HG02852 (cell line): Measurements from ENCODE around the gene AMOTL1.
"Not testable (repeated sequence)": the region's sequence is repeated elsewhere in the genome, so short reads cannot be mapped to it uniquely, and the experiment has no call there.

Experiments
- ATAC-seq: cut with Tn5 transposase; IDR thresholded peaks from one replicate; pipeline ENCODE4 v1.9.1; 2021; ENCODE audit warnings: mild to moderate bottlenecking, moderate library complexity; ENCODE audit not compliant: unreplicated experiment

AMOTL1 gene

GRCh38 chr11:94913718-94914394 lies 145.7 kb downstream of the AMOTL1 start:
- not testable (repeated sequence) for ATAC-seq

DNA sequence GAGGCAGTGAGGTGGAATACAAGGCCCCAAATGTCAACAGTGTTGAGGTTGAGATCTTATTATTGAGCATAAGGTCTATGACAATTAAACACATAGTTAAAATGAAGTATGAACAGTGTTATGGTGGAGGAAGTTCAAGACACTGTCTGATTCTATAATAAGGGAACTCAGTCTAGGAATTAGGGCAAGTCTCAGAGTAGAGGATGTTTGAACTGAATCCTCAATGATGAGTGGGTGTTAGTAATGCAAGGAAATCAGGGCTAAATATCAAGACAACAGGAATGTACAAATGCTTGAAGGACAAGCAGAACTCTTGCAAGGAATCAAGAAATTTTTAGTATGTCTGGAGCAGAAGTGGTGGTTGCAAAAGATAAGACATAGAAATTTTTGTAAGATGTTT lies 152.2 kb downstream of the AMOTL1 start:
- no peak for ATAC-seq

DNA sequence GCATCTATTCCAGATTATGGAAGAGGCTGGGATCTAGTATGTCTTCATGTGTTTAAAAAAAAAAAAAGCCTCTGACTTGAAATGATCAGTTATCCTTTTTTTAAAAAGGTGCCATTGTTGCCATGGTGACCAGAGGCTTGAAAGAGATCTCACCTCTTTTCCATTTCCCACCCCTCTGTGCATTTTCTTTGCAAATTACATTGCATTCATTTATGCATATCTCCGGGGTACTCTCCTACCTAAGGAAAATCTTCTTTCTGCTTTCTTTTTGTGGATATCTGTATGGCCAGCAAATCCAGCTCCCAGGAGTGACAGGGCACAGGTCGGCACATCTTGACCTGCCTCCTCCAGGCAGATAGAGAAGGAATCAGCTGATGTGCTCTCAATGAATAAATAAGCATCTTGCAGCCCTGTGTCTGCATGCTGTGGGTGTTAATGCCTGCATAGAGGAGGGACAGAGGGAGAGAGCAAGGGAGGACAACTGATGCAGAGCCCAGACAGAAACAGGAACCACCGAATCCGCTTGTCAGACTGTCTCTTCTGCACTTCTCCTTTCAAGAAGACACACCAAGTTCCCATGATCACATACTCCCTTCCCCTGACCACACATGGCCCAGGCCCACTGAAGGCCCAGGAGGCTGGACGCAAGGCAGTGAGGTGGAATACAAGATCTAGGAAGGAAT lies 154.3 kb downstream of the AMOTL1 start:
- ATAC-seq: no peak

DNA sequence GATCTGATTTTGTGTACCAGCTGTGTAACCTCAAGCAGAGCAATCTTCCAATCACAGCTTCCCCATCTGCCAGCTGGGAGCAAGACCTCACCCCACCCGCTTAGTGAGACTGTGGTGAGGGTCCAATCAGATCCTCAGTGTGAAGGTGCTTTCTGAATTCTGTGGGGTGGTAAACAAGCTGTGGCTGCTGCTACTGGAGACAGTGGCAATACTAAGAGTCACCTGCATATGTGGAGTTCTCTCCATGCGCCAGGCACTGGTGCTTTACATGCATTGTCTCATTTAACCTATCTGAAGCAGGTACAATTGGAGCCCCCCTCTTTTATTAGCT lies 154.8 kb downstream of the AMOTL1 start:
- ATAC-seq: no peak

GRCh38 chr11:94924171-94924572 lies 156.0 kb downstream of the AMOTL1 start:
- no peak for ATAC-seq

DNA sequence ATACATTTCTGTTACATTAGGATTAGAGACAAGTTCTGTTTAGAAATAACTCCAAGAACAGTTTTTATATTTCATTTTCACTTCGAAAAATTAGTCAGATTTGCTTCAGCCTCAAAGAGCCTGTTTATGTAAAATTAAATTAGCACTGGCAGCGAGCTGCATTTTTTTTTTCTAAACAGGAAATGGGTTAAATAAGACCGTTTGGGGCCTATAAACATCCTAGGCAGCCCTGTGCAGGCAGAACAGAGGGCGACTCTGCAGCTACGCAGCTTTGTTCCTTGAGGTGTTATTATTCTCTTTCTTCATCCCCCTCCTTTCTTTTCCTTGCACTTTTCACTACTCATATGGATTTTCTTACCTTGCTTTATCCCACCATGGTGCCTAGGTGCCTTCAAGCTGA lies 156.5 kb downstream of the AMOTL1 start:
- ATAC-seq: no peak

GRCh38 chr11:94925422-94926270 lies 157.5 kb downstream of the AMOTL1 start:
- peak; percentile 38 for ATAC-seq

DNA sequence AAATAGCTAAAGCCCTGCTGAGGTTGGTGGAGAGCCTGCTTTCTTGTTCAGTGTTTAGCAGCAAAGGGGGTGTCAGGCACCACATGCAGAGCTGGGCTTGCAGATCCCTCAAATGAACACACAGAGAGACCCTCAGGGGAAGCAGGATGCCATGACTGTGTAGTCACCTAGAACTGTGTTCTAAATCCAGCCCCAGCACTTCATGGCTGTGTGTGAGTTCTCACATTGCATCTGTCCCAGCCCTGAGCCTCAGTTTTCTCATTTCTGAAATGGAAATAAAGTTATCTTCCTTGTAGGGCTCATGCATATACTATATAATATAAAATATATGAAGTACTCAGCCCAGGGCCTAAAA lies 158.1 kb downstream of the AMOTL1 start:
- ATAC-seq: peak; percentile 21
